HG03558 (cell line): ENCODE results near the gene S100A5.

Experiments used
- ATAC-seq: cut with Tn5 transposase; IDR thresholded peaks from one replicate; pipeline ENCODE4 v1.9.1; 2021; ENCODE audit warnings: moderate number of reproducible peaks; ENCODE audit not compliant: unreplicated experiment; ENCODE audit errors: extremely low read depth

S100A5 gene

DNA sequence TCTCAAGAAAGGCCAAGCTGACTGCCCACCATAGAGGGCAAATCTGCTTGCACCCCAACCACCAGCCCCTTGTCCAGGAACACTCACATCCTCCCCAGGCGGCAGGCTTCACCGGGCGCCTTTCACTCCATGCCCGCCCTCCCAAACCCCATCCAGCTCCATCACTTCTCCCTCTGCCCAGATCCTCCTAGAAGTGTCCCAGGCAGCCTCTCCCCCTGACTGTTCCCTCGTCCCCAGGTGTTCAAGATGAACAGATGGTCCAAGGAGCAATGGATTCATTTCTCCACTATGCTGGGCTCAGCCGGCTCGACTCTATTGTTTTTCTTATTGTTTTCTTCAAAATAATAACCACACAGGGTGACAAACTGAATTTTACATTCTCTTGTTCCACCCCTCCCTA lies 27.1 kb downstream of the S100A5 start:
- ATAC-seq: no peak

DNA sequence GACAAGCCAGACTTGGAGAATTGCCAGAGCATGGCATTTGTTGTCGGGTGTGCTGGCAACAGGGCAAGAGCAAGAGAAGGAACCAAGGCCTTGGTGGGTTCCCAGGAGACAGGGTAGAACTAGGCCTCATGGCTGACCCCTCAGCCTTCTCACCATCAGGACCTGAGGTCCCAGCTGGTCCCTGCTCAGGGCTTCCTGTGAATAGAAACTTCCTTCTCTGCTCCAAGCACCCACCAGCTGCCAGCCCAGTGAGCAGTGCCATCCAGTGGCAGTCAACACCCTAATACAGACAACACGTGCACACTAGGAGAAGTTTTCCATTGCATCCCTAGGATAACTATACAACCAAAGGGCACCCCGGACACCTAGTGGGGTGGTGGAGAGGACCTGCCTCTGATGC lies 27.7 kb downstream of the S100A5 start:
- ATAC-seq: no peak

DNA sequence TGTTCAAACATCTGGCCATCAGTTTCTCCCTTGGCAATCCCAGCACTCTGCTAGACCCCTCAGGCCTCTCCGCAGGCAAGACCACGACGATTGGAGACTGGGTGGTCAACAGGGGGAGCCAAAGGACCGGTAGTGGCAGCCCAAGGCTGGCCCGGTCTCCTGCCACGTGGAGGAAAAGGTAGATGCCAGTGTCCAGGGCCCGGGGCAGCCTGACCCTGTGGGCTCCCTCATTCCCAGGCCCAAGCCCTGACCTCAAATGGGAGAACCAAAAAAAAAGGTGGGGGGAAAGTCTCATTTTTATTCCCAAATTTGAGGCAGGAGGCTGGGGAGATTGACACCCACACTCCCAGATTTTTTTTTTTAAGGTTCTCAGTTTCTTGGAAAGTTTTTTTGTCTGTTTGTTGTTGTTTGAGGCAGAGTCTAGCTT lies 29.7 kb downstream of the S100A5 start:
- no peak for ATAC-seq

DNA sequence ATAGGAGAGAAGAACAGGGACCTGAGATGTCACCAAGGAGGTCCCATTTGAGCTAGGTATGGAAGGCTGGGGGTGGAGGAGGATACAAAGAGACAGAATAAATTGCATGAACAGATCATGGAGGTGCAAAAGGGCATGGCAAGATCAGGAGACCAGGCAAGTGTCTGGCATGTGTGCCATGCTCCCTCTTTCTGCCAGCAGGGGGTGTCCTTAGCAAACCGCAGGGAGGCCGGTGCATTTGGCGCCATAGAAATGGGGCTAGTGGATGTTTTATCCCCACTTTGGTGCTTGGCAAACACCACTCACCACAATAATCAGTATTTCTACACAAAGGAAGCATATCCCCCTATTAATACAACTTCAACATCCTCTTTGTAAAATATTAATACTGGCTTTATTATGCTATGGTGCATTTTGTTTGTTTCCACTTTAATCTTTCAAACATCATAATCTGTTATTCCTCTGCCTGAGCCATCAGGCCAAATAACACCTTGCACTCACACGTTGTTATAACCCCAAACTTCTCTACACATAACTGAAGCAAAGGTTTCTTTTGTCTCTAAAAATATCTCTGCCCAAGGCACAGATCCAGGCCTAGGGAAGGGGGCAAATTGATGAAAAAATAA lies 30.9 kb downstream of the S100A5 start:
- ATAC-seq: no peak

DNA sequence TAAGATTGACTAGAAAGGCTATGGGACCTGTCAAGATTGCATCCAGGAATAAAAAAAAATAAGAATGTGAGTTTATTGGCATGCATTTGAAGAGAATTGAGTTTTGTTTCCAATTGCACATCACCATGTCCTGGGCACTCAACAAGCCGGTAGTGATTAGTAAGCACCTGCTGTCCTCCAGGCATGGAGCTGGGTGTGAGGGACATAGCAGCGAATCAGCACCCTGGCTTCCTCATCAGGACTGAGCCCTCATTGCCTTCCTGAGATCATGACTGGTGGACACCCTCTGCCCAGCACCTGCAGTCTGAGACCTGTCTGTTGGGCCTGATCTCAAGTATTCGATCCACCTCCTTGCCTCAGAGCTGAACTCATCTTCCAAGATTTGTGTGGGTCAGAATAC lies 31.7 kb downstream of the S100A5 start:
- ATAC-seq: no peak

DNA sequence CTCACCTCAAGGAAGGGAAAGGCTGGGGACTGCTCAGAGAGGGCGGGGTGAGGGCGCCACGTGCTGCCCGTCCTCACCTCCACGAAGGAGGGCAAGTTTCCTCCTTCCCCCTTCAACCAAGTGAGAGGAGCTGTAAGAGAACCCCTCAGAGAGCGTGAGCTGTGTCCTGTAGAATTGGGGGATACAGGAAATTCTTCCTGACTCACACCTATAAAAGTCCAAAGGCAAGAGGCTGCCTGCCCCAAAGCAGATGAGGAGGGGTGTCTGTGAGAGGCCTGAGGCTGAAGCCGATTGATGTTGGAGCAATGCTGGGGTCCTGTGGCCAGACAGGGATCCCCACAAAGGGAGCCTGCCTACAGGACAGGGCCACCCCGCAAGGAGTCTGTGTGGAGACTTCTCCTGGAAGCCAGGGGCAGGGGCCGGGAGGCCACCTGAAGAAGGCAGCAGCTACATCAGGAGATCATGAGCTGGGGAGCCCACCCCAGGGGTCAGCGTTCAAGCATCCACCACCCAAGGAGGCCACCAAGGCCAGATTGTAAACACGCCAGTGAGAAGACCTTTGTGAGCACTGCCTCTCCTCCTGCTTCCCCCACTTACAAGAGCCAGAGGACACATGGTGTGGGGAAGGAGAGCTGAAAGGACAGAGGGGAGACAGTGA lies 32.7 kb downstream of the S100A5 start:
- no peak for ATAC-seq

DNA sequence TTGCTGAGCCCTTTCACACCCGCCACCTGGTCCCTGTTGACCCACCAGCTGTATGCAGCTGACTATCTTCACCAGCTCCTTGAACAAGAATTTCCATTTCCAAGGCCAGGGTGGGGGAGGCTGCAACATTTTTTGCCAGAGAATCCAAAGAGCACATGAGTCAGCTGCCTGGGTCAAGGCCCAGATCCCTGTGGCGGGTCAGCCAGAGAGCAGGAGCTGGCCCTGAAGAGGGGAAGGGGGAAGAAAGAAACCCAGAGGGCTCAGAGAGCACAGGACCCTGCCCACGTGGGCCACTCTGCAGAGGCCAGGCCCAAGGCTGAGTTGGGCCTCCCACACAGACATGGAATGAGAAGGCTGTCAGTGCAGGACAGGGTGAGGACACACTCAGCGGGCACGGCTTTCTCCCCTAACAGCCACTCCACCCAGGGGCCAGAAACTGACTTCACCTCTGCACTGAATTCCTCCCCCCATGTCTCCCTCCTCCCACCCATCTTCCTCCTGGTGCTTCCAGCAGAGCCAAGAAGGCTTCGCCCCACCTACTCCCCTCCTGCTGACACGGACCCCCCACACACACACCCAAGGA lies 33.8 kb downstream of the S100A5 start:
- ATAC-seq: no peak

DNA sequence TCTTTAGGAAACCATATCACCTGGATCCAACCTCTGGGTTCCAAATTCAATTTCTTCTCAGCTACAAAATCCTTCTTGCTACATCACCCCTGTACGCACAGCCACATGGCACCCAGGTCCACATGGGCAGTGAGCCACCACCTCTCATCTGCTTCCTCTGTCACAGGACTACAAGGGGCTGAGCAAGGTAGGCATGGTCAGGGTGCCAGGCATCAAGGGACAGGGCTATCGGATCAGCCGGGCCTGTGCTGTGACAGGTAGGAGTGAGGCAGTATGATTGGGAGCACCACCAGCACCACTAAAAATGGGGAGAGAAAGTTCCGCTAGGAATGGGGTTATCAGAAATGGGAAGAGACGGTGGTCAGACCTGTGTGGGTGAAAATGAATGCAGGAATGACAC lies 34.3 kb downstream of the S100A5 start:
- ATAC-seq: no peak

DNA sequence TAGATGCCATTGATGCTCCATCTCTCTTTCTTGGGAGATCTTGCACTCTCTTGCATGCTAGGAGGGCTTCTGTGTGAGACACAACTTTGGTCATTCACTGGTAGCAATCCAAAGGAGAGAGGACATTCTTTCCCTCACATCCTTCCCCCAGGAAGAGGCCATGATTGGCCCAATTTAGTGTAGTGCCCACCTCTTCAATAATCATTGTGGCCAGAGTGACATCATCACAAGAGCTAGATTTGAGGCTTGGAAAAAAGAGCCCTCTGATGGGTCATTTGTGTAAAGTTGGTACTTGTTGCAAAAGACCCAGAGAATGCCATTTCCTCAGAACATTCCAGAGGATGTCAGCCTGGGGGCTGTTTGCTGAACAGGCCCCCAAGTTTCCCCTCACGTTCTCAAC lies 35.2 kb downstream of the S100A5 start:
- no peak for ATAC-seq

DNA sequence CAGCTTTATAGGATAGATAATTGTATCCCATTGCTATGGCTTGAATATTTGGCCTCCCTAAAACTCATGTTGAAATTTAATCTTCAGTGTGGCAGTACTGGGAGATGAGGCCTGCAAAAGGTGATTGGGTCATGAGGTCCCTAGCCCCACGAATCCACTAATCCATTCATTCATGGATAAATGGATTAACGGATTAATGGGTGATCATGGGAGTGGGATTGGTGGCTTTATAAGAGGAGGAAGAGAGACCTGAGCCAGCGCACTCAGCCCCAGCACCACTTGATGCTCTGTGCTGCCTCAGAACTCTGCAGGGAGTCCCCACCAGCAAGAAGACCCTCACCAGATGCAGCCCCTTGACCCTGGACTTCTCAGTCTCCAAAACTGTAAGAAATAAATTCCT lies 37.0 kb downstream of the S100A5 start:
- no peak for ATAC-seq

DNA sequence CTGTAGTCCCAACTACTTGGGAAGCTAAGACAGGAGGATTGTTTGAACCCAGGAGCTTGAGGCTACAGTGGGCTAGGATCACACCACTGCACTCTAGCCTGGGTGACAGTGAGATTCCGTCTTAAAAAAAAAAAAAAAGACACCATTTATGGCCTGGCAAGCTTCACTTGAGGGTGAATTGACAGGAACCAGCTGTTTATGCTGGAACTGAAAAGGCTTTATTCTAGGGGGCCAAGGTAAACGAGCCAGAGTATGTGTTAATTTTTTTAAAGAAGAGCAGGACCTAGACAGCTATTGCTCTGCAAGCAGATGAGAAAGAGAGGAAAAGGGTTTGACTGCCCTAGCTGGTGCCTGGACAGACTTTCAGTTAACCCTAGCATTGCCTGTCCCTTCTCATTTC lies 42.0 kb downstream of the S100A5 start:
- no peak for ATAC-seq

DNA sequence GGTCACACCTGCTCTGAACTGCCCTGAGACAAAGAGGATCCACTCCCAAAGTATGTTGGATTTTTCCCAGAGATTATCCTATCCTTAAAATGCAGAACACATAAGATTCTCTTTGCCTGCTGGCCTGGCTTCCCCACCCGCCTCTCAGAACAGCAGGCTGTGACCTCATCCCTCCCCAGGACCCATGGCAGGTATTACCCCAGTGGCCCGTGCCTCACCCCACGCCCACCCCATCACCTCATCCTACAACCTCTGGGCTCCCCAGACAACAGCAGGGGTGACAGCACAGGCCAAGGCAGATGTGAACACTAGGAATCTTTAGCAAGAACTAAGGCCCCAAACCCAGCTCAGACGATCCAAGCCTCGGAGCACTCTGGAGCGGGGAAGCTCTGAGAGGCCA lies 45.2 kb downstream of the S100A5 start:
- ATAC-seq: no peak

DNA sequence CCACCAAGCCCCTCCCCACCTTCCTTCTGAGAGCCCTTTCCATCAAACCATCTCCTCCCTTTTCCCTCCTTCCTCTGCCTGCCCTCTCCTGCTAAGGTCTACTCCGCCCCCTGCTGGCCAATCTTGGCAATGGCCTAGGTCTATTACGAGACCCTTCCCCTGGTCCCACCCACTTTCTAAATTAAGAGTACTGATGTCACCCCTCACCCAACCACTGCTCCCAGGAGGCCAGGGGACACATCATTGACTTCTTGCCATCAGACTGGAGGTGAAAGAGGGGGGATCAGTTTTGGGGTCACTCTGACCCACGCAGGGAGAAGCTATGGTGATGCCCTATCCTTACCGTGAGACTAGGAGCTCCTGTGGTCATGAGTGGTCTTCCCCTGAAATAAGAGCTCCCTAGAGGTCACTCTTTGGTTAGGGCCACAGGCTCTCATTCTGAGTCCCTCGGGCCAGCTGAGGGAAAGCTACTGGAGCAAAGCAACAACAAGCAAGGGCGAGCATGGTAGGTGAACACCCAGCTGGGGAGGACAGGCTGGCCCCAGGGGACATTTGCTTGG lies 45.7 kb downstream of the S100A5 start:
- no peak for ATAC-seq

DNA sequence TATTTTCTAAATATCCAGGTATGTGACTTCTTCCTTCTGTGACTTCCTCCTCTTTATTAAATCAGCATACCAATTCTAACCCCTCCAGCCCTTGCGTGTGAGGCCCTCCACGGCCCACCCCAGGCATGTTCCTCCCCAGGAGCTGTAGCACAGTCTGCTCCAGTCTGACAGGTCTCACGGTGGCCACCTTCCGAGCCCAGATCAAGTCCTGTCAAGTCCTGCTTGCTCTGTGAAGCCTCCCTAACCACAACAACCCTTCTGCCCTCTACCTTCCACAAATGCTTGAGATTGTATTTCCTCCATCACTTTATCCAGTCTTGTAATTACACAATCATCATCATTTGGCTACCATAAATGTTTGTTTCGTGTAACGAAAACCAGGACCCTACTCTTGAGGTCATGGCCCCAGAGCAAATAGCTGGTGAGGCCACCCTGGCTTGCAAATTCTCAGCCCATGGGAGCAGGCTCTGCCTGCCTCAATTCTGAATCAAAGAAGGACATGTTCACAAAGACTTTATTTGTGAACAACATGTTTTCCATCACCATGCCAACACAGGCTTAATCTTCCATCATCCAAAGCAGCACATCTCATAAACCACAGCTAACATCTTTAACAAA lies 47.3 kb downstream of the S100A5 start:
- ATAC-seq: no peak

DNA sequence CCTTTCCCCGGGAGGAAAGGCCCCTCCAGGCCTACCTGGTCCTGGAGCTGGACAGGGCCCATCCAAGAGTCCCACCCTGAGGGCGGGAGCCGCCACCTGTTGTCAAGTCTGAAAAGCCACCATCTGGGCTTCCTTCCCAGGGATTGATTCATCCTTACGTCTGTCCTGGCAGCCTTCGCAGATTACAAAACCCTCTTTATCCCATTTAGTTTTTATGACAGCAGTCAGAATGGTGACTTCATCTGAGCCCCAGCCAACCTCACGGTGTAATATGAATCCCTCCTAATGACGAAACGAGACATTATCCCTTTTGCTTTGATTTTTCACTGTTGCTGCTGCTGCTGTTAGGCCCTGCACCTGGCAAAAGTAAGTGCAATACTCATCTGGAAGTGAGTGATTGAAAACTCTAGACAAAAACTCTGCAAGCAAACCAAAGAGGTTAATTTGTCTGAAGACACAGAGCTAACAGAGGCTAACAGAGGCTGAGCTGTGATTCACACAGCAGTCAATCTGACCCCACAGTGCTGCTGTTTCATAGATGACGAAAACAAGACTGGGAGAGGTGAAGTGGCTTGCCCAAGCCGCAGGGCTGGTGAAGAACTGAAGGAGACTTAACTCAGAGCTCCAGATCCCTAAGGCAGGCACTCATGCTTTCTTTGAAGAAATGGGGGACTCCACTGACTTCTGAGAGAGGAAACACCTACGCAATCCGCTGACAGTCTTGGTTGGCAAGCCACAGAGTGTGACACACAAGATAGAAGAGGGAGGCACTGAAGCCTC lies 50.3 kb downstream of the S100A5 start:
- ATAC-seq: no peak

DNA sequence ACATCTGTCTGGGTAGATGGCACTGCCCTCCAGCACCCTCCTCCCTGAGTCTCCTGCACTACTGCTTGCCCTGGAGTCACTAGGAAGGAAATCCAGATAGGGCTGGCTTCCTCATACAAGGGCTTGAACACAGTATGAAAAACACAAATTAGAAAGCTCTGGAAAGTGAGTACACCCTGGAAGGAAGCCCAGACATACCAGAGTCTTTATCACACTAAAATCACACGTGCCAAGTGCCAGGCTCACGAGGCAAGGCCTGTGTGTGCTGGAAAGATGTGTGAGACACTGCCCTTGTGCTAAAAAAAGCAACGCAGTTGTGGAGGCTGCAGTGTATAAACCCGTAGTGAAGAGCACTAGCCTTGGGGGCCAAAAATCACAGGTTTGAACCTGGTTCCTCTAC lies 52.0 kb downstream of the S100A5 start:
- ATAC-seq: no peak

DNA sequence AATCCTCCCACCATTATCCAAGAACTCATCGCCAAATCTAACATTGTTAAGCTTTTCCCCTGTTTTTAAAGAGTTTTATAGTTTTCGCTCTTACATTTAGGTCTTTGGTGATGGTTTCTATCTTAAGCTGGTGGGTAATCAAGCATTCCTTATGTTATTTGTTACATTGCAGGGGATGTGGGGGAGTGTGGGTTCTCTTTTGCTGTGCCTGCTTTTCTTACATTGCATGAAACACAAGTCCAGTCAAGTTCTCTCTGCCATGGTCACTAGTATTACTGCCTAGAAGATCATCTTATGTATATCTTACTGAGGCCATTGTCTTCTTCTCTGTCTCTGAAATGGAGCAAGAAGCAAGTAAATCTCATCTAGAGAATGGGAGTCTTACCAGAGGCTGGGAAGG lies 53.0 kb downstream of the S100A5 start:
- no peak for ATAC-seq
